Measurements from ENCODE around the gene GPR149.
"Not testable (repeated sequence)": the region's sequence is repeated elsewhere in the genome, so short reads cannot be mapped to it uniquely, and the experiment has no call there.

Gene GPR149, protein sequence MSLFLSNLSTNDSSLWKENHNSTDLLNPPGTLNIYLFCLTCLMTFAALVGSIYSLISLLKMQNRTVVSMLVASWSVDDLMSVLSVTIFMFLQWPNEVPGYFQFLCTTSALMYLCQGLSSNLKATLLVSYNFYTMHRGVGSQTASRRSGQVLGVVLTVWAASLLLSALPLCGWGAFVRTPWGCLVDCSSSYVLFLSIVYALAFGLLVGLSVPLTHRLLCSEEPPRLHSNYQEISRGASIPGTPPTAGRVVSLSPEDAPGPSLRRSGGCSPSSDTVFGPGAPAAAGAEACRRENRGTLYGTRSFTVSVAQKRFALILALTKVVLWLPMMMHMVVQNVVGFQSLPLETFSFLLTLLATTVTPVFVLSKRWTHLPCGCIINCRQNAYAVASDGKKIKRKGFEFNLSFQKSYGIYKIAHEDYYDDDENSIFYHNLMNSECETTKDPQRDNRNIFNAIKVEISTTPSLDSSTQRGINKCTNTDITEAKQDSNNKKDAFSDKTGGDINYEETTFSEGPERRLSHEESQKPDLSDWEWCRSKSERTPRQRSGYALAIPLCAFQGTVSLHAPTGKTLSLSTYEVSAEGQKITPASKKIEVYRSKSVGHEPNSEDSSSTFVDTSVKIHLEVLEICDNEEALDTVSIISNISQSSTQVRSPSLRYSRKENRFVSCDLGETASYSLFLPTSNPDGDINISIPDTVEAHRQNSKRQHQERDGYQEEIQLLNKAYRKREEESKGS
- 0 reads per million in 2 donors for total RNA-seq

DNA sequence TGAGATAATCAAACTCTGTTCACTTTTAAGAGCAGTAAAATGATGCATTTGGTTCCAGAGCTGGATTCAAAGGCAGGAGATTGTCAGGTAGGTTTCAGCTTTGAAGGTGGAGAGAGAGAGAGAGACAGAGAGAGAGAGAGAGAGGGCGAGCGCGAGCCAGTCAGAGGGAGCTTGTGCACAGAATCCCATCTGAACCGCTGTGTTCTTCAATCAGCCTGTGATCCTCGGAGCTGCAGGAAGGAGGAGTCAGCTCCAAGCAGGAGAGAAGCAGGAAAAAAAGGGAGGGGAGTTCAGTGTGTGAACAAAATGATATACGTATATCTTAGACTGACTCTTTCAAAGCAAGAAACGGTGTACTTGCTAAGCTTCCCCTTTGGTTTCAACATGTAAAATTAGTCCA lies at the start of gene GPR149:
TSS of gene GPR149 (minus strand) at position 177 of the 400 bp plus-strand sequence. CDS start 575 bp downstream, outside the sequence.
- no peak for DNase-seq

DNA sequence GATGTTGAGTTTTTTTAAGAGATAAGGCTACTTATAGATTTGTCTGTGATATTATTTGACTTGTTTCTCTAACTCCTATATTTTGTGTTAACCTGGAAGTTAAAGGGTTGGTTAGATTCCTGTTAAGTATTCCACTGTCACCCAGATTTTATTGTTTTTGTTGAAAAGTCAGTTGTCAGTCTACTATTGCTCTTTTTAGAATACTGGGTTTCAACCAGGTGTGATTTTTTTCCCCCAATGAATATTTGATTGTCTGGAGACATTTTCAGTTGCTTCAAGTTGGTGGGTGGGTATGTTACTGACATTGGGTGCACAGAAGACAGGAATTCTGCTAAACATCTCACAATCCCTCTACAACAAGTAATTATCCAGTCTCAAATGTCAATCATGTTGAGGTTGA lies 43.8 kb upstream of the GPR149 start:
- no peak for DNase-seq

DNA sequence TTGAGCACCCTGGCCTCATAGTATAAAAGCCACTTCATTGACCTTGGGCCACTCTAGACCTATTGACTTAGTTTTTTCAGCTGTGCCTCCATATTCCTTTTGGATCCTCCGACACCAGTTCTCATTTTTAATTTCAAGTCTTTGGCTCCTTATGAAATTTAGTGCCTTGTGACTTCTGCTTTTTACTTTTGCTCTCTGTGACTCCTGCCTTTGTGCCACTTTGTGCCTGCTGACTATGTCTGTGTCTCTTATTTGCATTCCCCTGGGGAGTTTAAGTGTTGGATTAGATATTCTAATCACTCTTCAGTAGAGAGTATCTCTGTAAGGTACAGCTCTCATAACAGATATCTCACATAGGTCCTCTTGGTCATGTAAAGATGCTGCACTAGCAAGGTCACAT lies 39.6 kb upstream of the GPR149 start:
- no peak for DNase-seq

DNA sequence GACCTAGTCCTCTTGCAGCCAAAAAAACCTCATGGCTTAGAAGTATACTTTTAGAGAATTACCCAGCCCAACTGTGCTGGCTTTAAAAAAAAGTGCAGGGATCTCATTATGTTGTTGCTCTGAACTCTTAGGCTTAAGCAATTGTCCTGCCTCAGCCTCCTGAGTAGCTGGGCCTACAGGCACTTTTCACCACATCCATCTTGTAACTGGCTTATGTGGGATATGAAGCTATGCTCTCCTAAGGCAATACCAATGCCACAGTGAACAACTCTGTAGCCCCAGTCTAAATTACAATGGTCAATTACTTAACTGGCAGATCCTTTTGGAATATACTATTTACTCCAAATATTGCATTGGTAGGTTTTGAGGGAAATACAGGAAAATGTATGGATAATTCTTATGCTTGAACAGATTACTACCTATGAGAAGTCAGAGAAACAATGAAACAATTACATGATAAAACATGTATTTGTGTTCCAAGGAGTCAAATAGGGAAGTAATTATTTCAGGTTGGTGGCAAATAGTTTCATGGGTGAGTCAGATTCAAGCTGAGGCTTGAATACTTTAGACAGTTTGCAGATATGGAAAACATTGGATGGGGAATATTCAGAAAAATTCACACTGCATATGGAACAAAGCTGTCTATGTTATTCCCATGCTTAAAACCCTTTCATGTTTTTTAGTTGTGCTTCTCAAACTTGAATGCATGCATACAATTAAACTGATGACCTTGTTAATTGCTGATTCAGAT lies 34.6 kb upstream of the GPR149 start:
- no peak for DNase-seq

DNA sequence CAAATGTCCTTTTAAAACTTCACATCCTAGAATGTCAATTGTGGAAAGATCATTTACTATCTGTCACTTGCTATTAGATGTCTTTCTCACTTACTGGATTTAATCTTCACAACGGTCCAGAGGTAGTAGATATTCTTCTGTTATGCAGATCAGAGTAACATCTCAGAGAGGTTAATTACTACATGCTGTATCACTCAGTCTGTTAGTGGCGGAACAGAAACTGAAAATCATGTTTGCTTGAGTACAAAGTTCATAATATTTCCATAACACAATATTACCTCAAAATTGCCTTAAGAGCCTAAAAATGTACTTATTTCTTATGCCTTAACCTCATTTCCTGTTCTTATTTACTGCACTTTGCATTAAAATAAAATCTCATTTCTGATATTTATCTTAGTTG lies 28.6 kb upstream of the GPR149 start:
- no peak for DNase-seq

DNA sequence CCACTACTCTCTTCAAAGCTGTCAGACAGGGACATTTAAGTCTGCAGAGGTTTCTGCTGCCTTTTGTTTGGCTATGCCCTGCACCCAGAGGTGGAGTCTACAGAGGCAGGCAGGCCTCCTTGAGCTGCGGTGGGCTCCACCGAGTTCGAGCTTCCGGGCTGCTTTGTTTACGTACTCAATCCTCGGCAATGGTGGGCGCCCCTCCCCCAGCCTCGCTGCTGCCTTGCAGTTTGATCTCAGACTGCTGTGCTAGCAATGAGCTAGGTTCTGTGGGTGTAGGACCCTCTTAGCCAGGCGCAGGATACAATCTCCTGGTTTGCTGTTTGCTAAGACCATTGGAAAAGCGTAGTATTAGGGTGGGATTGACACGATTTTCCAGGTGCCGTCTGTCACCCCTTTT lies 9.1 kb upstream of the GPR149 start:
- DNase-seq, result not testable (repeated sequence)

DNA sequence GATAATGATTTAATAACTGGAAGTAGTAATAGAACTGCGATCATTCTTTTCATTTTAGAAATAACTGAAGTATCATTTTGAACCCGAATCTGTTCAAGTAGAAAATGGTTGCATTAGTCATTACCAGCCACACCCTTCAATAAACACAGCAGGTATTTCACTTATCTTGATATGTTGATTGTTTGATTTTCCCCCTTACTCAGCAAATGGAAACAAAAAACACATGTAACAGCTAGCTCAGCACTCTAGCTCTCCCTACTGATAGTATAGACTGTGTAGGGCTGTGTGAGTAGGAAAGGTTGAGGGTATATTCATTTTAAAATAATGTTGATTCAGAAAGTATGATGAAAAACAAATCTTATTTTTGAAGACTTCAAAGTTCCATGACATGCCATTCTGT lies 1.1 kb upstream of the GPR149 start:
- no peak for DNase-seq

DNA sequence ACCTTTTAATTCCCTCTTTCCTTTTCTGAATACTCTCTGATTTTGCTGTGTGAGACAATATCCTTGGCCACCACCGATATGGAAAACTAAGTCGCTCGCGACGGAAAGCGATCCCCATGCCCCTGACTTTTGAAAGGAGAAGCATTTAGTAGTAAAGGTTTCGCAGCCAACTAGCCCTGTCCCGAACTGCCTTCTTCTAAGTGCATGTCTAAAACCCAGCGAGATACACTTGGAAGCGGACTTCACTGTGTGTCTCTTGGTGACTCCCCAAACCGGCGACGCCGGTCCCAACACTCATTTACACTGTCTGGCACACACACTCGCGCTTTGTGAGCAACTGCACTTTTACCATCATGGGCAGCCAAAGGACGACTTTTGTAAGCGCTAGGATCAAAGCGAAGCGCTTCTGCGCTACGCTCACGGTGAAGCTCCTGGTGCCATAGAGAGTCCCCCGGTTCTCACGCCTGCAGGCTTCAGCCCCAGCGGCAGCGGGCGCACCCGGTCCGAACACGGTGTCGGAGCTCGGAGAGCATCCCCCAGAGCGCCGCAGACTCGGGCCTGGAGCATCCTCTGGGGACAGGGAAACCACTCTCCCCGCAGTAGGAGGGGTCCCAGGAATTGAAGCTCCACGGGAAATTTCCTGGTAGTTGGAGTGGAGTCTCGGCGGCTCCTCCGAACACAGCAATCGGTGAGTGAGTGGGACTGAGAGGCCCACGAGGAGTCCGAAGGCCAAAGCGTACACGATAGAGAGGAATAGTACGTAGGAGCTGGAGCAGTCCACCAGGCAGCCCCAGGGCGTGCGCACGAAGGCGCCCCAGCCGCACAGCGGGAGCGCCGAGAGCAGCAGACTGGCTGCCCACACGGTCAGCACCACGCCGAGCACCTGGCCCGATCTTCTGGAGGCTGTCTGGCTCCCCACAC lies 1.4 kb downstream of the GPR149 start:
- no peak for DNase-seq

DNA sequence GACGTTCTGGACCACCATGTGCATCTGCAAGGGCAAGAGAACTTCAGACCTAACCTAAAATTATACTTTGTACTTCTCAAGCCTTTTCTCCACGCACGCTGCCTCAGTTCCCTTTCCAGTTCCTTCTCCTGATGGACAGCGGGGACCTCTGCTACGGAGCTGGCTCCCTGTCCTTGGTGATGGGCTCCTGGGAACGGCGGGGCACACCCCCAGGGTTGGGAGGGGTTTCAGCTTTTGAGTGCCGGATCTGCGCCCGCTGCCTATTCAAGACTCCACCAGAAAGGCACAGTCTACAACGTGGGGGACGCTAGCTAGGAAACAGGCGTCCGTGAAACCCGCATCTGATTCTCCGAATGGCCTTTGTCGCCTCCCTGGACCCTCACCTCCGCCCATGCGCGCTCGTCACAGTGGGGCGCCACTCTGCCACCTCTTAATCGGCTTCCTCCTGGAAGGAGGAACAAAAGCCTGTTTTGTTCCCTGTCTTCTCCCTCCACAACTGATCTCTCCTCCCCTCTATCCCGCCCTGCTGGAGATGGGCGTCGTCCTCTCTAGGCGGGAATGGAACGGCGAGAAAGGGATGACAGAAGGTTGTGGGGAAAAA lies 2.2 kb downstream of the GPR149 start:
- DNase-seq, result no peak

DNA sequence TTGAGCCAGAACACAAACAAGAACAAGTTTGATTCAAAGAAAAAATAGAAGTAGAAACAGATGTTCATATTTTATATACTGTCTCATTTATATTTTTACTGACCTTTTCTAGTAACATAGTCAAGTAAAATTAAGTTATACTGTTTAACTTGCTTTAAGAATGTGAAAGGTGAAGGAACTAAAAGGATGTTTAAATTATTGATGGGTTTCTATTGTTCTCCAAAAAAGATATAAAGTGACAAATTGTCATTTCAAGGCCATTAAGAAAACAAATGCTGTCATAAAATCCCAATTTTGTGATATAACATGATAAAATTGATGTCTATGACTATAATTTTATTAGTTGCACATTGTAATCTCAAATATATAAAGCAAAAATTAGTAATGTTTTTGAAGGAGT lies 7.3 kb downstream of the GPR149 start:
- no peak for DNase-seq

DNA sequence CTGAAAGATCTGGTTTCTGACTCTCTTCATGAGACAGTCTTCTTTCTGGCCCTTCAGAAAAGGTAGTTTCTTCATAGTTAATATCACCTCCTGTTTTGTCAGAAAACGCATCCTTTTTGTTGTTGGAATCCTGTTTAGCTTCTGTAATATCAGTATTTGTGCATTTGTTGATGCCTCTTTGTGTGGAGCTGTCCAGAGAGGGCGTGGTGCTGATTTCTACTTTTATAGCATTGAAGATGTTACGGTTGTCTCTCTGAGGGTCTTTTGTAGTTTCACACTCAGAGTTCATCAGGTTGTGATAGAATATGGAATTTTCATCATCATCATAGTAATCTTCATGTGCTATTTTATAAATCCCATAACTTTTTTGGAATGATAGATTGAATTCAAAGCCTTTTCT lies 8.9 kb downstream of the GPR149 start:
- DNase-seq, result peak in 1 of 5 experiments; percentile 8

DNA sequence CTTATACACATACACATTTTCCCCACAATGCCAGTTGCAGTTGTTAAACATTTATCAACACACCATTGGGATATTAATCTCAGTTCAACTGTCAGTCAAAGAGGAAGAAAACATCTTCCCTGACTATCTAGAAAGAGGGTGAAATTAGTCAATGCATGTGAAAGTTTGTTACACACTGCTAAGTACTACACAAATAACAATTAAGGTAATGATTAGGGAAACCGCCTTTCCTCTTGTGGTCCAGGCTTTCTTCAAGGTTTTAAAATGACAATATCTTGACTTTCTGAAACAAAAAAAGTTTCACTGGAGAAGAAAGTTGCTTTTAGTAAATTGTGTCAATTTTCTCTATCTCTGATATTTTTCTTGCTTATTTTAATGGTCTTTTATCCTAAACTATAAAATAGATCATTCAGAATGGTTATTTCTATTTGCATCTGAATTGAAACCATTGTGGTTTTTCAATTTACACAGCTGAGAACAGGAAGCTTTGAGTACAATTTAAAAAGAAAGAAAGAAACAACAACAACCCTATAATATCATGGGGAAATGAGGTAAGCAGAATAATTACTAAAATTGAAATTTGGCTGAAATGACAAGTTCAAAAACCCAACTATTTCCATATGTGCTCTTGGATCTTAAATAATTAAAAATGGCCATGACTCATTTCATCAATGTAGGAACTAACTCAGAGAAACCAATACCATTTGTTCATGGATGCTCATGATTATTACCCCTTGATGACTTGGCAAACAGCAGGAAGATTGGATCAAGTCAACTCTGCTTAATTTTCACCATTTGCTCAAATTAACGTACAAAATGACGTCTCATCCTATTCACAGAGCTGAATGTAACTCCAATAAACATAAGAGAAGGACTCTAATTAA lies 31.7 kb downstream of the GPR149 start:
- DNase-seq, result peak in 1 of 5 experiments; percentile 45

DNA sequence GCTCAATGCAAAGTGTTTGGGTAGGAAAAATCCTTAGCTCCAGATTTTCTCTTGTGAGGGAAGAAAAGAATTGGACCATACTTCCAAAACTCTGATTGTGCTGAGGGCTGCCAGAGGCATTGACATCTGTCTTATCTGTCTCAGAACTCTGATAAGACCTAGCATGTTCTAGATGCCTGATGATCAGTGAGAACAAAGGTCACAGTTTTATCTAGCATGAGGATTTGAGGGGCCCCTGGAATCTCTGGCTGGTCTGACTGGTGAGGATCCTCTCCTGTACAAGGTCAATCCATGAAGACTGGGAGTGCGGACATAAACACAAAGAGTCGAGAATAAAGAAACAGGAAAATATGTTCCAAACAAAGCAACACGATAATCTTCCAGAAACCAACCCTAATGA lies 40.1 kb downstream of the GPR149 start:
- no peak for DNase-seq

DNA sequence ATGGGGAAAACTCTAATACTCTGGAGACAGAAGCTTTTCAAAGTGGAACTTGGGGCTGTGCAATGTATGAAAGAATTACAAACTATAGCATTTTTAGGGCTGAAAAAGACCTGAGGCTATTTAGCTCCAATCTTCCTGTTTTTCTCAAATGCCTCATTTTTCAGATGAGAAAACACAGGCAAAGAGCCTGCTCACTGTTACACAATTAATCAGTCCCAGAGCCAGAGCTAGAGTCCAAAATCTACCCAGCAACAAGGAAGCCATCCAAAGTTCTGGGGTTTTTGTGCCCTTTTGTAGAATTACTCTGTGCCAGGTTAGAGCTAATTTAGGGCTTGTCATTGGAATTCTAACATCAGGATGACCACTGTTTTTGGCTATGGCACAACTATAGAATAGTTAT lies 45.5 kb downstream of the GPR149 start:
- no peak for DNase-seq

DNA sequence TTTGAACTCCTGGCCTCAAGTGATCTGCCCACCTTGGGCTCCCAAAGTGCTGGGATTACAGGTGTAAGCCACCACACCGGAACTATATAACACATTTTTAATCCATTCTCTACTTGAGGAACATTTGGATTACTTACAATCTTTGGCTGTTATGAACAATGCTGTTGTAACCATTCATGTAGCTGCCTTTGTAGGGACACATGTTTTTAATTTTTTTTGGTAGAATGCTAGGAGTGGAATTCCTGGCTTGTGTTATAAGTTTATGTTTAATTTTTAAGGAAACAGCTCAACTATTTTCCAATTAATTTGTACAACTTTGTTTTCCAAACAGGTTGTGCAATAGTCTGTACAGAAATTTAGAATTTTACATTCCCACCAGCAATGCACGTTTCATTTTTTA lies 51.7 kb downstream of the GPR149 start:
- no peak for DNase-seq

DNA sequence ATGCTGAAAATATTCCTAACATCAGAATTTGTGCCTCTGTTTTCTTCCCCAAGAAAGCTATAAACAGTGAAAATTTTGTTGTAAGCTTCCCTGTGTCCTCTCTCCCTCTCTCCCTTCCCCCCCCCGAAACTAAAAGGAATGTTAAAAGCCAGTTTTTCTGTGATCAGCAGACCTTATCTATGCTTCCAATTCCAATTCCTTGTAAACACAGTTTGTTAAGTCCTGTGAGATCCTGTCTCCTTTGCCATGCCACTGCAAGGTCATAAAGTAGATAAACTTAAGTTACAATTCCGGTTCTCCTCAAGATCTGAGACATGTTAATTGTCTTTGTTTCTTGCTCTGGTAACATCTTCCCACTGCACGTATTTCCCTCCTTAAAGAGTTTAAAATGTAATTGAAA lies 62.8 kb downstream of the GPR149 start:
- no peak for DNase-seq

DNA sequence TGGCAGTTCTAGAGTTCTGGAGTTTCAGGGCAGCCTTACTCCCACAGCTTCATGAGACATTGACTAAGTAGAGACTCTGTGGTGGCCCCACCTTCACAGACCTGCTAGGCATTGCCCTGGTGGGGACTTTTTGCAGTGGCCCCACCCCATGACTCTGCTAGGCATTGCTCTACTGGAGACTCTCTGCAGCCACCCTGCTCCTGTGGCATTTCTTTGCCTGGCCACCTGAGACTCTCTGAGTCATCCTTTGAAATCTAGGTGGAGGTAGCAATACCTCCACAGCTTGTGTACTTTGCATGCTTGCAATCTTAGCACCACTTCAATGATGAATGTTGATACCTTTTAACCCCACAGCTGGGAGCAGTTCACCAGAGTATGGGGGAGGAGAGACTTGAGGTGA lies 65.1 kb downstream of the GPR149 start:
- no peak for DNase-seq

DNA sequence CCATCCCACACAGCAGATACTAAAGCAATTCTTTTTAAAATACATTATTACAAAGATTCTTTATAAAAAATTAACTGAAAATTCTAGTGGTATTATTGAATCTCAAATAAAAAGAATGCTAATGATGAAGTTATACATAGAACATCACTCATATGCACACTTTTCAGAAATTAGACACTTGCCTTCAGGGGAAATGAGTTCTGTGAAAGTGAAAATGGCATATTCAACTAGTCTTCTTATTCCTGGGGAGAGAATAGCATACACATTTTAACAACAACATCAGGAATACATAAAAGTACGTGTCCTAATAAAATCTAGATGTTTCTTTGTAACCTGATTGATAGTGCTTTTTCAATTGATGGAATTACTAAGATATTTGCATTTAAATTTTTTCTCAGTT lies 68.9 kb downstream of the GPR149 start:
- no peak for DNase-seq

DNA sequence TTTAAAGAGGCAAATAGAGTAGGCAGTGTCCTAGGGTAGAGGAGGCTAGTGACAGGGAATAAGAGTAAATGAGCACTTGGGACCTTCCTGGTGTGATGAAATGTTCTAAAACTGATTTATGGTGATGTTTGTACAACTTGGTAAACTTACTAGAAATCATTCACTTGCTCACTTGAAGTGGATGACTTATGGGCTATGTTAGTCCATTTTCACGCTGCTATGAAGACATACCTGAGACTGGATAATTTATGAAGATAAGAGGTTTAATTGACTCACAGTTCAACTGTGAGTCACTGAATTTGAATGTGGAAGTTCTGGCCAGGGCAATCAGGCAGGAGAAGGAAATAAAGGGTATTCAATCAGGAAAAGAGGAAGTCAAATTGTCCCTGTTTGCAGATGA lies 74.0 kb downstream of the GPR149 start:
- DNase-seq, result no peak

DNA sequence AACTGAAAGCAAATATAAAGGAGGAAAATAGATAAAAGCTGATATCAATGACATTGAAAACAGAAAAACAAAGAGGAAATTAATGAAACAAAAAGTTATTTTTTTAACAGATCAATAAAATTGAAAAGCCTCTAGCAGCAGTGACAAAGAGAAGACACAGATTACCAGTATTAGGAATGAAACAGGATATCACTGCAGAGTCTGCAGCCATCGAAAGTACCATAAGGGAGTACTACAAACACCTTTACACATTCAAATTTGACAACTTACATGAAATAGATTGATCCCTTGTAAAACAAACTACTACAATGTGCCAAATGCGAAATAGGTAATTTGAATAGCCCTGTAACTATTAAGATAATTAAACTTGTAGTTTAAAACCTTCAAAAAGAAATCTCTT lies 80.8 kb downstream of the GPR149 start:
- DNase-seq, result no peak

Measured in T-helper 2 cell (primary cell).